ENCODE data around the gene HS1BP3. TPM values are rescaled to one million over a fixed set of nuclear protein-coding genes. Genes with fewer than 3 reads are reported as not detected.

Gene HS1BP3
- total and polyA plus RNA-seq, 9 of the 15 experiments (the other 6 are each of a cell fraction or from before 2014, with no cell fraction given), result 0.41 to 8.3 (median 5.9) TPM

DNA sequence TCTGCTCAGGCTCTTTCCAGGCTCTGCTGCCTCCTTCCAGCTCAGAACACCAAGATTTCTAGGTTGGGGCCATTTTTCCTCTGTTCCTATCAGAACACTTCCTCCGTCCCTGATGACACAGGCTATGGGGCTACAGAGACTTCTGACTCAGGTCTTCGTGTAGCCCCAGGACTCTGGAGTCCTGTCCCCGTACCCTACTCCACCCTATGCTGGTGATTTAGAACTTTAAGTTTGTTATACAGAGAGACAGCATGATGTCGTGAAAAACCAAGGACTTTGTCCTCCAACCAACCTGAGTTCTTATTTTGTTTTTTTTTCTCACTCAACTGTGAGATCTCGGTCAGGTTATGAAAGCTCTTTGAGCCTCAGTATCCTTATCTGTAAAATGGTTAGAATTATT lies 78.7 kb downstream of the HS1BP3 start:
- TF ChIP-seq CREBBP (IDR thresholded peaks at IDR 0.05; ENCODE audit: low read depth, low read length) (no peak), FOXK2 (conservative IDR thresholded peaks at IDR 0.05 in 1 of 2, IDR thresholded peaks at IDR 0.05 in 1 of 2; ENCODE audit: low read depth in 2 of 2) (no peak), ZNF512 (tag; IDR thresholded peaks at IDR 0.05) (no peak)
- TF ChIP-seq, protein P1, sequence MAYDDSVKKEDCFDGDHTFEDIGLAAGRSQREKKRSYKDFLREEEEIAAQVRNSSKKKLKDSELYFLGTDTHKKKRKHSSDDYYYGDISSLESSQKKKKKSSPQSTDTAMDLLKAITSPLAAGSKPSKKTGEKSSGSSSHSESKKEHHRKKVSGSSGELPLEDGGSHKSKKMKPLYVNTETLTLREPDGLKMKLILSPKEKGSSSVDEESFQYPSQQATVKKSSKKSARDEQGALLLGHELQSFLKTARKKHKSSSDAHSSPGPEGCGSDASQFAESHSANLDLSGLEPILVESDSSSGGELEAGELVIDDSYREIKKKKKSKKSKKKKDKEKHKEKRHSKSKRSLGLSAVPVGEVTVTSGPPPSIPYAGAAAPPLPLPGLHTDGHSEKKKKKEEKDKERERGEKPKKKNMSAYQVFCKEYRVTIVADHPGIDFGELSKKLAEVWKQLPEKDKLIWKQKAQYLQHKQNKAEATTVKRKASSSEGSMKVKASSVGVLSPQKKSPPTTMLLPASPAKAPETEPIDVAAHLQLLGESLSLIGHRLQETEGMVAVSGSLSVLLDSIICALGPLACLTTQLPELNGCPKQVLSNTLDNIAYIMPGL (CRISPR knock-in tag; IDR thresholded peaks at IDR 0.05), result no peak
- DNase-seq (ENCODE audit: extremely low read depth in 1 of 4, low spot score in 3 of 4) (no peak), ATAC-seq (no peak), FAIRE-seq (no peak)
- no TSS peak for BruUV-seq (replicated peaks)
- Histone ChIP-seq H3K9ac (ENCODE audit: insufficient read depth in 1 of 2, low read depth in 2 of 2, low read length in 2 of 2) (peak overlapping the region in 1 of 2 experiments; percentile 63; a peak in 1 of 4 replicates), H2AFZ (ENCODE audit: low read depth, low read length) (no peak overlapping the region), H3K4me2 (ENCODE audit: insufficient read depth, low read length) (no peak overlapping the region), H3K4me1 (replicated peaks in 1 of 2; ENCODE audit: control insufficient read depth in 2 of 2, insufficient read depth in 2 of 2, low read length in 2 of 2) (peaks cover 9 to 15% of the 10 kb centered on the region in 2 experiments), H3K36me3 (ENCODE audit: control insufficient read depth, insufficient read depth, low read length) (no peaks in the 10 kb centered on the region), H3K9me3 (replicated peaks; ENCODE audit: control insufficient read depth, insufficient read depth, low read depth, low read length) (no peaks in the 10 kb centered on the region), H4K20me1 (replicated peaks; ENCODE audit: control insufficient read depth, insufficient read depth, low read length) (no peaks in the 10 kb centered on the region), H3K27me3 (ENCODE audit: control insufficient read depth in 2 of 2, insufficient read depth in 2 of 2, low read length in 2 of 2) (no peaks in the 10 kb centered on the region), H3K79me2 (ENCODE audit: control insufficient read depth, insufficient read depth, low read length) (no peaks in the 10 kb centered on the region), H3K4me3 (no peak overlapping the region), H3K9me1 (ENCODE audit: control insufficient read depth, insufficient read depth, low read length) (no peaks in the 10 kb centered on the region), H3K27ac (ENCODE audit: extremely low read depth, low read depth, low read length) (no peak overlapping the region)
- in situ Hi-C loops (cut with MboI) (no loop called here), intact Hi-C loops (cut with micrococcal nuclease) (no loop called here)
- ChIA-PET POLR2A (interaction anchor here (0.8 to 1.4 kb wide), 3 partner anchors 10 to 161 kb away, joined by 3 to 5 read pairs (median 3); no protein-coding TSS in a partner anchor), CTCF (ENCODE audit: low intra/inter-chr PET ratio) (no interaction called here)
- WGBS (ENCODE audit: insufficient coverage, low coverage, missing lambda C conversion rate), result 50% methylated on average over 5 of the region's 5 CpGs
